Erythroblast (primary cell): ENCODE results near the gene PIM3.

Source experiments
- GATA1 ChIP-seq: IDR thresholded peaks from 2 replicates; pipeline ENCODE4 v1.6.1; 2011; ENCODE audit warnings: low read depth, mild to moderate bottlenecking, control low read depth, low read length, moderate library complexity
- POLR2A ChIP-seq: IDR thresholded peaks from 2 replicates; pipeline ENCODE4 v1.6.1; 2011; ENCODE audit warnings: mild to moderate bottlenecking, low read length

DNA sequence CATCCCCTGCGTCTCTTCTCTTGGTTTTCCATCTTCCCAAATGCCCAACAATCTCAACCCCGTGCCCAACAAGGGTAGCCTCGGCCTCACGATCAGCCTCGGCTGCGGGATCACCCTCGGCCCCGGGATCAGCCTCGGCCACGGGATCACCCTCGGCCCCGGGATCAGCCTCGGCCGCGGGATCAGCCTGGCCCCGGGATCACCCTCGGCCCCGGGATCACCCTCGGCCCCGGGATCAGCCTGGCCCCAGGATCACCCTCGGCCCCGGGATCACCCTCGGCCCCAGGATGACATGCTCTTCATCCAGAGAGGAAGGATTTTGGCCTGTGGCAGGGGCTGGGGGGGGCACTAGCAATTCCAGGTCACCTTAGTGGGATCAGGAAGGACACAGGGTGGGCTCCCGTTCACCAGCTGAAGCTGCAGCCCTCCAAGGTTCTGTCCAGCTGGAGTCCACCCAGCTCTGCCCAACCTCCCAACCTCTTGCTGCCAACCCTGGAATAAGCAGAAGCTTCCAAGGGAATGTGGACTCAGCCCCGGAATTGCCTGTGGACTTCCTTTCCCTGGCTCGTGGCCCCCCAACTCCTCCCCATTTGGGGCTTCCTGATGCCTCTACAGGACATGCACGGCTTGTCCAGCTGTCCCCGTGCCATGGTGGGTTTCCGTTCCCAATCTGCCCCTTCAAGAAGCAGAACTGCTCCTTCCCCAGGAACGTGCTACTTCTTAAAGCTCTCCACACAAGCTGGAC lies 48.5 kb upstream of the PIM3 start:
- TF ChIP-seq POLR2A (no peak), GATA1 (no peak)
